WTC11 (cell line): Measurements from ENCODE around the gene ACP3.

Experiments used
- KAT7 ChIP-seq: sonication (generic); formaldehyde crosslinking; IDR thresholded peaks from 2 replicates; pipeline ENCODE4 v1.8.1; 2023; ENCODE audit warnings: missing genetic modification reagents, mild to moderate bottlenecking, borderline replicate concordance
- TEAD1 ChIP-seq: sonication (generic); formaldehyde crosslinking; IDR thresholded peaks from 2 replicates; pipeline ENCODE4 v1.8.0; 2022; ENCODE audit warnings: mild to moderate bottlenecking, missing genetic modification reagents
- ZNF138 ChIP-seq: sonication (generic); formaldehyde crosslinking; conservative IDR thresholded peaks from 2 replicates; pipeline ENCODE4 v1.8.1; 2022; ENCODE audit warnings: mild to moderate bottlenecking, moderate library complexity, missing genetic modification reagents
- TF ChIP-seq, protein P1 (sequence below): fragments of 200-600 bp; IDR thresholded peaks from 2 replicates; pipeline ENCODE4 v1.8.0; 2022; ENCODE audit warnings: antibody characterized with exemption
- TF ChIP-seq, protein P2 (sequence below): sonication (generic); formaldehyde crosslinking; IDR thresholded peaks from 2 replicates; pipeline ENCODE4 v1.8.0; 2022; ENCODE audit warnings: mild to moderate bottlenecking, missing genetic modification reagents

DNA sequence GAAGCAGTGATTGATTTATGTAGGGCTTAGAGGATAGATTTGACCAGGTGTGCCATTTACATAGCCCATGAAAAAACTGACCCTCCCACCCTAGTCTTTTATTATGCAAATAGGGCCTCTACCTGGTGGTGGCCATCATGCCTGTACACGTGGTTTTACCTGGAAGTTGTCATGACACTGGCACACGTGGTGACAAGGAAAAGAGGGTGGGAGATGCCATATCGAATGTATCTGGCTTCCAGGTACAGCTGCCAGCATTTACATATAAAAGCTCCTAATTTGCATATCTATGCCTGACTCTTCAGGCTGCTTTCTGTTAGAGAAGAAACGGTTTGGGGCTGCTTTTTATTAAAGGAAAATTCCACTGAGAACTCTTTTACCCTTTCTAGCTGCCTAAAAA, 65.1 kb downstream of the ACP3 start:
- TF ChIP-seq KAT7 (CRISPR knock-in tag) (no peak), ZNF138 (CRISPR knock-in tag) (no peak), TEAD1 (peak; percentile 24; the same call in 1 of the 2 replicates)
- TF ChIP-seq, protein P1, sequence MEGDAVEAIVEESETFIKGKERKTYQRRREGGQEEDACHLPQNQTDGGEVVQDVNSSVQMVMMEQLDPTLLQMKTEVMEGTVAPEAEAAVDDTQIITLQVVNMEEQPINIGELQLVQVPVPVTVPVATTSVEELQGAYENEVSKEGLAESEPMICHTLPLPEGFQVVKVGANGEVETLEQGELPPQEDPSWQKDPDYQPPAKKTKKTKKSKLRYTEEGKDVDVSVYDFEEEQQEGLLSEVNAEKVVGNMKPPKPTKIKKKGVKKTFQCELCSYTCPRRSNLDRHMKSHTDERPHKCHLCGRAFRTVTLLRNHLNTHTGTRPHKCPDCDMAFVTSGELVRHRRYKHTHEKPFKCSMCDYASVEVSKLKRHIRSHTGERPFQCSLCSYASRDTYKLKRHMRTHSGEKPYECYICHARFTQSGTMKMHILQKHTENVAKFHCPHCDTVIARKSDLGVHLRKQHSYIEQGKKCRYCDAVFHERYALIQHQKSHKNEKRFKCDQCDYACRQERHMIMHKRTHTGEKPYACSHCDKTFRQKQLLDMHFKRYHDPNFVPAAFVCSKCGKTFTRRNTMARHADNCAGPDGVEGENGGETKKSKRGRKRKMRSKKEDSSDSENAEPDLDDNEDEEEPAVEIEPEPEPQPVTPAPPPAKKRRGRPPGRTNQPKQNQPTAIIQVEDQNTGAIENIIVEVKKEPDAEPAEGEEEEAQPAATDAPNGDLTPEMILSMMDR, result no peak
- TF ChIP-seq, protein P2, sequence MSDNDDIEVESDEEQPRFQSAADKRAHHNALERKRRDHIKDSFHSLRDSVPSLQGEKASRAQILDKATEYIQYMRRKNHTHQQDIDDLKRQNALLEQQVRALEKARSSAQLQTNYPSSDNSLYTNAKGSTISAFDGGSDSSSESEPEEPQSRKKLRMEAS (CRISPR knock-in tag), result peak; percentile 85; the same call in 1 of the 2 replicates
